H1 (cell line): Measurements from ENCODE around the gene GHRH. TPM values are rescaled to one million over a fixed set of nuclear protein-coding genes. Genes with fewer than 3 reads are reported as not detected.

Source experiments
- KDM5A ChIP-seq: fragments of 200-600 bp; IDR thresholded peaks from 2 replicates; pipeline ENCODE4 v1.7.1; 2012; ENCODE audit warnings: mild to moderate bottlenecking, low read length, inconsistent platforms, mixed read lengths
- polyA plus RNA-seq, 7 experiments: library from polyadenylated mRNA; depleted of rRNA in 3 of 7; stranded (reverse) in 5 of 7; unstranded in 2 of 7; fragments of >200 nt in 5 of 7; fragments of 200-250 nt in 2 of 7; gene quantifications; 1 replicate in 5 of 7; 2 replicates in 1 of 7; 4 replicates in 1 of 7; pipeline versions ENCODE4 v1.2.1 to v1.2.3, GENCODE V29; 2011 to 2013; ENCODE audit warnings: missing spikeins in 2 of 7, mixed read lengths in 2 of 7
- total RNA-seq: library from RNA; stranded (reverse); fragmentation: NEBNext Ultra II Directional; extraction: Animal tissue kit (Norgen Biotek cat#: 25700); gene quantifications from 2 replicates; pipeline ENCODE4 v1.2.1, GENCODE V29; 2021
- TF ChIP-seq, protein P1 (sequence below): IDR thresholded peaks from 2 replicates; pipeline ENCODE4 v1.6.1; 2011; ENCODE audit warnings: low read depth, mild to moderate bottlenecking, low read length; ENCODE audit not compliant: insufficient read depth

The GHRH gene
- total and polyA plus RNA-seq, 2 of the 8 experiments (the other 6 are each of a cell fraction or from before 2014, with no cell fraction given) = not detected

DNA sequence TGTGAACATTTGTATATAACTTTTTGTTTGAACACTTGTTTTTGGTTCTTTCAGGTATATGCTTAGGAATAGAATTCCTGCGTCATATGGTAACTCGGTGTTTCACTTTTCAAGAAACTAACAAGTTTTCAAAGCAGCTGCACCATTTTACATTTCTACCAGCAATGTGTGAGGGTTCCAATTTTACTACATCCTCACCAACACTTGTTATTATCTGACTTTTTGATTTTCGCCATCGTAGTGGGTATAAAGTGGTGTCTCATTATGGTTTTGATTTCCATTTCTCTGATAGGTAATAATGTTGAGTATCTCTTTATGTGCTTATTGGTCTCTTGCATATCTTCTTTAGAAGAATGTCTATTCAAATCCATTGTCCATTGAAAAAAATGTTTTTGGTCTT, 42.6 kb downstream of the GHRH start (continued):
- no peak for TF ChIP-seq KDM5A
- TF ChIP-seq, protein P1, sequence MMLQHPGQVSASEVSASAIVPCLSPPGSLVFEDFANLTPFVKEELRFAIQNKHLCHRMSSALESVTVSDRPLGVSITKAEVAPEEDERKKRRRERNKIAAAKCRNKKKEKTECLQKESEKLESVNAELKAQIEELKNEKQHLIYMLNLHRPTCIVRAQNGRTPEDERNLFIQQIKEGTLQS = no peak
